ENCODE data around the gene ITGA3. TPM values are rescaled to one million over a fixed set of nuclear protein-coding genes. Genes with fewer than 3 reads are reported as not detected.

ITGA3 gene
- total RNA-seq, 2 experiments from 2014 or later: 2.3 to 2.4 TPM

GRCh38 chr17:50042211-50042610 lies 13.7 kb upstream of the ITGA3 start:
- Histone ChIP-seq H3K4me3 (ENCODE audit: low read length) (no peak overlapping the region), H3K27ac (ENCODE audit: low read depth in 1 of 2, low read length in 2 of 2) (no peak overlapping the region), H3K36me3 (ENCODE audit: insufficient read depth, low read length) (no peaks in the 10 kb centered on the region), H3K27me3 (ENCODE audit: control insufficient read depth in 1 of 2, insufficient read depth in 2 of 2, low read length in 2 of 2) (peaks cover 3 to 10% of the 10 kb centered on the region in 2 experiments), H3K4me1 (ENCODE audit: insufficient read depth, low read length) (no peaks in the 10 kb centered on the region), H3K9me3 (ENCODE audit: control insufficient read depth in 1 of 2, insufficient read depth in 1 of 2, low read length in 2 of 2) (no peaks in the 10 kb centered on the region)
- DNase-seq: no peak
- Mint-ChIP-seq H3K4me3 (no peak overlapping the region), H3K27me3 (peaks cover 23% of the 10 kb centered on the region), H3K4me1 (ENCODE audit: low read depth) (no peaks in the 10 kb centered on the region), H3K9me3 (no peaks in the 10 kb centered on the region), H3K36me3 (ENCODE audit: low read depth) (no peaks in the 10 kb centered on the region), H3K27ac (no peak overlapping the region)
- intact Hi-C loops (cut with DNase I, micrococcal nuclease): no loop called here
- CTCF ChIA-PET: no interaction called here
- ATAC-seq (ENCODE audit: poor library complexity): no peak
- TF ChIP-seq CTCF (IDR thresholded peaks at IDR 0.05): no peak
- POLR2A ChIA-PET: no interaction called here

DNA sequence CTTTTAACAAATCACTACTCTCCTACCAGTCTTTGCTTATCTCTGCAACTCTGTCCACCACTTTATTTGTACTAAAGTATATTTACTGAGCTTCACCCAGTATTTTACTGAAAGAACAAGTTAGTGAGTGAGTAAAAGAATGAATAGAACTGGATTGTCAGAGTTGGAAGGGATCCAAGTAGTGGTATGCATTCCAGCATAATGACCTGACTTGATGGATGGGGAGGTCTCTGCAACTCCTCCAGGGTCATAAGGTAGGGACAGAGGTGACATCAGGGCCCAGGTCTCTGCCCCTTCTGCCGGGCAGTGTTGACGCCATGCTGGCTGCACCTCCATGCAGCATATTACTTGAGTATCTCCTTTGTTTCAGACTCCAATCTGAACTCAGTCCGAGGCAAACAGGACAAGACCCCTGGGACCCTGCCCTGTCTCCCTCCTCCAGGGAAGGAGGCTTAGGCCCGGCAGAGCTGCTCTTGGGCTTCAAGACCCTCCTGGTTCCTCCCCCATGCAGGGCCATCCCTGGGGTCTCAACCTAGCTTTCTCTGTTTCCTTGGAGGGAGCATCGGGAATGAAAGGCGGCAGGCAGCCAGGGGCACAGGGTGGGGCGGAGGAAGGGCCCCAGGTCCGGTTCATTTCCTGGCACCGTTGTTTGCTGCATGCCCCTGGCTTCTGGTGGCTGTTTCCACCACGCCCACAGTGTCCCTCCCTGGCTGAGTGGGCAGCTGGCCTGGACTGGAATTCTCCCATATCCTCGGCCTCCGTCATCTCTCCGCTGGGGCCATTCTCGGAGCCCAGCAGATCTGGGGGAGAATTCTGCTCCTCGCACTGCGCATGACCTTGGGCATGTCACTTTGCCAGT lies 12.4 kb upstream of the ITGA3 start:
- Mint-ChIP-seq H3K4me1 (ENCODE audit: low read depth) (no peaks in the 10 kb centered on the region), H3K27ac (no peak overlapping the region), H3K4me3 (no peak overlapping the region), H3K27me3 (peaks cover 28% of the 10 kb centered on the region), H3K36me3 (ENCODE audit: low read depth) (no peaks in the 10 kb centered on the region), H3K9me3 (no peaks in the 10 kb centered on the region)
- no peak for TF ChIP-seq CTCF (IDR thresholded peaks at IDR 0.05)
- intact Hi-C loops (cut with DNase I, micrococcal nuclease): no loop called here
- CTCF ChIA-PET: no interaction called here
- DNase-seq (no peak), ATAC-seq (ENCODE audit: poor library complexity) (no peak)
- H3K27ac ChIP-seq (ENCODE audit: low read depth in 1 of 2, low read length in 2 of 2): no peak overlapping the region
- no peak overlapping the region for H3K4me3 ChIP-seq (ENCODE audit: low read length)
- POLR2A ChIA-PET: no interaction called here
- no peaks in the 10 kb centered on the region for H3K4me1 ChIP-seq (ENCODE audit: insufficient read depth, low read length)
- no peaks in the 10 kb centered on the region for H3K36me3 ChIP-seq (ENCODE audit: insufficient read depth, low read length)
- peaks cover 3 to 10% of the 10 kb centered on the region in 2 experiments for H3K27me3 ChIP-seq (ENCODE audit: control insufficient read depth in 1 of 2, insufficient read depth in 2 of 2, low read length in 2 of 2)
- H3K9me3 ChIP-seq (ENCODE audit: control insufficient read depth in 1 of 2, insufficient read depth in 1 of 2, low read length in 2 of 2): no peaks in the 10 kb centered on the region

DNA sequence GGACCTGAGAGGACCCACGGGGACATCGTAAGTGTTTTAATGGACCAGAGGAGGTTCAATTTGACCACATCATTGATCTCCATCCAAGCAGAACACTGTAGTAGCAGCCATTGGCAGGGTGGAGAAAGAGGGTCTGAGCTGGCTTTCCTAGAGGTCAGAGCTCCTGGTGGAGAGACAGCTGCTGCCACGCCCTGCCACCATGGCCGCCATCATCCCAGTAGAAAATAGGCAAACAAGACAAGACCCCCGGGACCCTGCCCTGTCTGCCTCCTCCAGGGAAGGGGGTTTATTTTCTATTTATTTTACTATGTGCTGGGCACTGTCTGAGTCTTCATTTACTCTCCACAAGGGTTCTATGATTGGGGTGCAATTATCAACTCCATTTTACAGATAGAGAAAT lies 11.4 kb upstream of the ITGA3 start:
- Mint-ChIP-seq H3K4me1 (ENCODE audit: low read depth) (no peaks in the 10 kb centered on the region), H3K27me3 (peaks cover 28% of the 10 kb centered on the region), H3K36me3 (ENCODE audit: low read depth) (no peaks in the 10 kb centered on the region), H3K27ac (no peak overlapping the region), H3K9me3 (no peaks in the 10 kb centered on the region), H3K4me3 (no peak overlapping the region)
- intact Hi-C loops (cut with DNase I, micrococcal nuclease): no loop called here
- Histone ChIP-seq H3K4me3 (ENCODE audit: low read length) (no peak overlapping the region), H3K4me1 (ENCODE audit: insufficient read depth, low read length) (no peaks in the 10 kb centered on the region), H3K9me3 (ENCODE audit: control insufficient read depth in 1 of 2, insufficient read depth in 1 of 2, low read length in 2 of 2) (no peaks in the 10 kb centered on the region), H3K36me3 (ENCODE audit: insufficient read depth, low read length) (no peaks in the 10 kb centered on the region), H3K27ac (ENCODE audit: low read depth in 1 of 2, low read length in 2 of 2) (no peak overlapping the region), H3K27me3 (ENCODE audit: control insufficient read depth in 1 of 2, insufficient read depth in 2 of 2, low read length in 2 of 2) (peaks cover 3 to 10% of the 10 kb centered on the region in 2 experiments)
- no peak for TF ChIP-seq CTCF (IDR thresholded peaks at IDR 0.05)
- CTCF ChIA-PET: no interaction called here
- ATAC-seq (ENCODE audit: poor library complexity) (no peak), DNase-seq (no peak)
- POLR2A ChIA-PET: no interaction called here

Data from CD4-positive, alpha-beta T cell (primary cell).